Activated naive CD8-positive, alpha-beta T cell treated with anti-CD3 and anti-CD28 coated beads, Interleukin-2, amount 10 ng/mL, durations not matched to agents 7 days and 5 days (primary cell): Measurements from ENCODE around the gene UTS2B. TPM values are rescaled to one million over a fixed set of nuclear protein-coding genes. Genes with fewer than 3 reads are reported as not detected.

Experiments
- ATAC-seq: fragments of 150-1000 bp; cut with Tn5 transposase; one replicate; pipeline ENCODE4 v1.10.0; 2021; ENCODE audit warnings: low read depth, moderate library complexity
- POLR2A ChIA-PET: fragments of 350-600 bp; sonication (Branson Sonifier 250); formaldehyde crosslinking; loops from one replicate; lab custom pipeline; 2021; ENCODE audit warnings: antibody characterized with exemption; lab: Charles Lee
- DNase-seq: peaks from one replicate; pipeline ENCODE4 v3.0.0; 2021
- H3K27ac Mint-ChIP-seq: one replicate; pipeline ENCODE4 v1.8.0; 2022; ENCODE audit warnings: mild to moderate bottlenecking, mixed read lengths
- H3K27me3 Mint-ChIP-seq: one replicate; pipeline ENCODE4 v1.8.0; 2022; ENCODE audit warnings: mild to moderate bottlenecking, moderate library complexity, mixed read lengths
- H3K36me3 Mint-ChIP-seq: one replicate; pipeline ENCODE4 v1.8.0; 2021; ENCODE audit warnings: mild to moderate bottlenecking, mixed read lengths
- H3K4me1 Mint-ChIP-seq: one replicate; pipeline ENCODE4 v1.8.0; 2021; ENCODE audit warnings: mixed read lengths
- H3K4me3 Mint-ChIP-seq: one replicate; pipeline ENCODE4 v1.8.0; 2022; ENCODE audit warnings: mild to moderate bottlenecking, moderate library complexity, mixed read lengths
- H3K9me3 Mint-ChIP-seq: one replicate; pipeline ENCODE4 v1.8.0; 2021; ENCODE audit warnings: mixed read lengths
- total RNA-seq, 2 experiments: library from RNA; stranded (reverse); gene quantifications; one replicate each; pipeline ENCODE4 v1.2.3, GENCODE V29; 2021

Gene UTS2B
- total RNA-seq, 2 experiments from 2014 or later: not detected

DNA sequence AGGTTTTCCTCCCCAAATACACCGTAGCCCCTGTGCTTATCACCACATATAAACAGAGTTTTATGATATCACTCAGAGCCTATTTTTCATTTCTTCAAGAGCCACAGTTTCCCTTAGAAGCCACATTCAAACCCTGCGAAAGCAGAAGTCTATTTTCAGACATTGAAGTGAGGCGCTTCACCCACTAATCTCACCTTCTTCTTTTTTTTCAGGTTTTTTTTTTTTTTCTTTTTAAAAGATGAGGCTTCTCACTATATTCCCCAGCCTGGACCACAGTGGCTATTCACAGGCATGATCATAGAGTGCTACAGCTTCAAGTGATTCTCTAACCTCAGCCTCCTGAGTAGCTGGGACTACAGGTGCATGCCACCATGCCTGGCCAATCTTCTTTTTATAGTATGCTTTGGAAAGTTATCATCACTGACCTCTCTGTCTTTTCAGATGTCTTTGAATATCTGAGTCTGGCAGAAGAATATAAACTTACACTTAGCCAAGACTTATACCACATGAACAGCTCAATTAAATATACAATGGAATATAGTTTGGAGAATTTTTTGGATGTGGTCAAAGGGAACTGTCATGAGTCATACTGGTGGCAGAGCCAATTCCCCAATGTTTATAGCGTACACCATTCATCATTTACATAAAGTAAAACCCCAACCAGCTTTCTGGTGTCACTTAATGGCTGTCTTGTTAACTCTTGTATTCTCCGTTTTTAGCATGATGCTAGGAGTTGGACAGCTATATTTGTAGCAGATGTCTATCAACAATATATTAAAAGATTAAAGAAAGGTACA lies 60.8 kb downstream of the UTS2B start:
- H3K4me3 Mint-ChIP-seq: no peak overlapping the region

DNA sequence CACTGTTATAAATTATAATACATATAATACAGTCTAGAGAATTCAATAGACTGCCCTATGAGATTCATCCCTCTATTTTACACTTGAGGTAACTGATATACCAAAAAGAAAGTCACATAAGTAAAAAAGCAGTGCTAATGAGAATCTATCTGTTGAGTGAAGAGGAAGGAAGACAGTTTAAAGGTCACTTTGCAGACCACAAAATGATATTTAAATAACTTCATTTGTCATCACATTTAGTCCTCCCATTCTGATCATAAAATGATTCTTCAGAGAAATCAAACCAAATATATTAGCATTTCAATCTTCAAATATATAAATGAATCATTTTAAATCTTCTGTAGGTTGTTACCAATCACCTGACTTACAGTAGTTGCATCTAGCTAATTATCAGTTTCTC lies 61.6 kb downstream of the UTS2B start:
- H3K4me1 Mint-ChIP-seq: no peaks in the 10 kb centered on the region
- H3K27me3 Mint-ChIP-seq: no peaks in the 10 kb centered on the region
- no peak for DNase-seq
- POLR2A ChIA-PET: no interaction called here
- no peak overlapping the region for H3K27ac Mint-ChIP-seq
- H3K9me3 Mint-ChIP-seq: no peaks in the 10 kb centered on the region
- no peak overlapping the region for H3K4me3 Mint-ChIP-seq
- no peaks in the 10 kb centered on the region for H3K36me3 Mint-ChIP-seq
- no peak for ATAC-seq

More for the DNA sequence above, 60.8 kb downstream of the UTS2B start:
- H3K36me3 Mint-ChIP-seq: no peaks in the 10 kb centered on the region
- no peak for DNase-seq
- no peaks in the 10 kb centered on the region for H3K27me3 Mint-ChIP-seq
- no peaks in the 10 kb centered on the region for H3K4me1 Mint-ChIP-seq
- no peak overlapping the region for H3K27ac Mint-ChIP-seq
- ATAC-seq: no peak
- POLR2A ChIA-PET: no interaction called here
- H3K9me3 Mint-ChIP-seq: no peaks in the 10 kb centered on the region

DNA sequence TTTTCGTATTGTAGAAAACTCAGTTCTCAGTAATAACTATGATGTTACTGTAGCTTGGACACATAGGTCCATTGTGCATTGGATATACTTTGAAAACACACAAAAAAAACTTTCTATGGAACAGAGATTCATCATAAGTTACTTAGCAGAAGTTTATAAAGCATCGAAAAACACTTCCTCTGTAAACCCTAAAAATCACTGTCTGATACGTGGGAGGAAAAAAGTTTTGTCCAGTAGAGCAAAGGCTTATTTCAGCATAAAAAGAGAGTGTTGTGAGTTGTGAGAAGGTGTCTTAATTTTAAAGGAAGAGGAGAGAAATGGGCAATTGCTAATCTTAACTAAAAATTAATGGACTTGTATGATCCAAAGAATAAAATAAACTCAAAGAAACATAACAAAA lies 66.5 kb downstream of the UTS2B start:
- no peak for ATAC-seq
- Mint-ChIP-seq H3K4me1 (no peaks in the 10 kb centered on the region), H3K36me3 (no peaks in the 10 kb centered on the region), H3K27ac (no peak overlapping the region), H3K4me3 (no peak overlapping the region), H3K9me3 (no peaks in the 10 kb centered on the region), H3K27me3 (peaks cover 2% of the 10 kb centered on the region)
- no peak for DNase-seq
- POLR2A ChIA-PET: no interaction called here

DNA sequence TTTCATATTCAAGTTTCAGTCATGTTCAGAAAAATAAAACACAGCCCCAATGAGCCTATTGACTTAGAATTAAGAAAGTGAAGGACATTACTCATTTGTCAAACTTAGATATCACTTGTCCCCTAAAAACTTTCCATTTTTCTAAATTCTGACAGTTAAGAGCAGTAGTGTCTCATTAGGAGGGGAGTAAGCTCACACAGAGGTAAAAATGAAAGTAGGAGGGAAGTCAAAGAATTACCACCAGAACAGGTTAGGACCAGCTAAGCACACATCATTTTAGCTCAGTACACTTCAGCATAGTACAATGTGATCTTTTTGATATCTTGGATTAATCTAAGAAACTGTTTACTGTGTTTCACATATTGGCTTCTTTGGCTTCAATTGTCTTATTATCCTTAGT lies 67.0 kb downstream of the UTS2B start:
- DNase-seq (no peak), ATAC-seq (no peak)
- POLR2A ChIA-PET: no interaction called here
- H3K4me3 Mint-ChIP-seq: no peak overlapping the region
- no peaks in the 10 kb centered on the region for H3K9me3 Mint-ChIP-seq
- H3K27me3 Mint-ChIP-seq: peaks cover 2% of the 10 kb centered on the region
- no peaks in the 10 kb centered on the region for H3K36me3 Mint-ChIP-seq
- H3K27ac Mint-ChIP-seq: no peak overlapping the region
- no peaks in the 10 kb centered on the region for H3K4me1 Mint-ChIP-seq

DNA sequence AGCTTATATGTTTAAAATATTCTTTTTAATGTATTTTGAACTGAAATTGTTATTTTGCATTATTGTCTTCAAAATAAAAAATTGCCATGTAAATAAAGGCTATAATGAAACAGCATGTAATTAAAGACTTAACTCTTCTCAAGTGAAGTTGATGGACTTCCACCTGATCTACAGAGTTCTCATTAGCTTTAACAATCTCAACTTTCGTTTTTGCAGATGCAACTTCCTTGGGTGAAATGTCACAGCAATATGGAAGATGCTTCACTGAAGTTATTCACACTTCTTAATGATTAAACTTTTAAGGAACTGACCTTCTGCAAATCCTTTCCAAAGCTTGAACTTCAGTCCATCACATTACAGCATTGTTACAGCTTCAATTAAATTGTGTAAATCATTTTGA lies 67.7 kb downstream of the UTS2B start:
- DNase-seq: no peak
- peaks cover 2% of the 10 kb centered on the region for H3K27me3 Mint-ChIP-seq
- POLR2A ChIA-PET: no interaction called here
- H3K36me3 Mint-ChIP-seq: no peaks in the 10 kb centered on the region
- no peak overlapping the region for H3K4me3 Mint-ChIP-seq
- no peaks in the 10 kb centered on the region for H3K4me1 Mint-ChIP-seq
- no peak overlapping the region for H3K27ac Mint-ChIP-seq
- no peaks in the 10 kb centered on the region for H3K9me3 Mint-ChIP-seq
- ATAC-seq: no peak

DNA sequence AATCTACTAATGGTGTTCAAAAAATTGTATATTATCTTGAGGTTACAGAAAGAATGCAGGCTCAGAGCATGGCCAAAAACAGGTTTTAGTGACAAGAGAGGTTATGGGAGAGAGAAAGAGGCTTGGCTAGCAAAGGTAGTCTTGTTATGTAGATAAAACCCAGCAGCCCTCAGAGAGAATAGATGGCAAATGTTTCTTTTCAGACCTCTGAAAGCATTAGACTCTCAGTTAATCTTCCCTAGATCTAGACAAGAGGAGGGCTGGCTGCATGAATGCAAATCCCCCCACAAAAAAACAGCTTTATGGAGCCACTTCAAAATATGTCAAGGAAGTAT lies 69.1 kb downstream of the UTS2B start:
- no peaks in the 10 kb centered on the region for H3K36me3 Mint-ChIP-seq
- no peaks in the 10 kb centered on the region for H3K9me3 Mint-ChIP-seq
- no peak overlapping the region for H3K27ac Mint-ChIP-seq
- POLR2A ChIA-PET: no interaction called here
- no peaks in the 10 kb centered on the region for H3K4me1 Mint-ChIP-seq
- no peak overlapping the region for H3K4me3 Mint-ChIP-seq
- DNase-seq: no peak
- peaks cover 2% of the 10 kb centered on the region for H3K27me3 Mint-ChIP-seq
- ATAC-seq: no peak

DNA sequence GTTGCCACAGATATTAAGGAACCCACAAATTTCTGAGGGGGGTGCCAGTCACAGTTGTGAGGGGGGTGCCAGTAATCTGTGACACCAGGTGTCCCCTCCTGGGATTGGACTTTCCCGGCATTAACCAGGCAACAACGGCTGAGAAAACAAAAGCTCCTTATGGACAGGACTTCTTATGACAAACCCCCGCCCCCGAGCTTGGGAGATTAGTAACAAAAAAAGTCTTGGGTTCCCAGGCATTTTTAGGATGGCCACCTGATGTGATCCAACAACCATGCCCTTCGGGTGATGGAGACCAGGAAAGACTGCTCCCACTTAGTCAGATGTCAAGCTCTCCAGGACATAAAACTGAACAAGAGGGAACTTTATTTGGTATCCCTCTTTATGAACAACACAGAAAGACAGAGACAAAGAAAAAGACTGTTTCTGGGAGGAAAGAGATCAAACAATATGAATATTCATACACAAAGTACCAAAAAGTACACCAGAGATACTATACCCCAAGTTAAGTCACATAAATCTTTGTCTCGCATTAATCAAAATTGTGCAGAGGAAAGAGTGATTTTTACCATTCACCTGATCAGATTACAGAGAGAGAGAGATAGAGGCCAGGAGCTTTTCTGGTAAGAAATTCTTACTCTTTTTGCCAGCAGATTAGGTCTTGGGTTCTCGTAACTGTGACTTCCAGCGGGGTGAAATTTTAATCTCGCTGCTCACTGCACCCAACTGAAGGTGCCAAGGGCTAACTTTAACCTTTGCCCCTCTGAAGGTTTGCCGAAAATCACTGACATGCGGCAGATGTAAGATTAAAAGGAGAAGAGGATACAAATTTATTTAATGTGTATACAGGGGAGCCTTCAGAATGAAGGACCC lies 69.7 kb downstream of the UTS2B start:
- H3K4me3 Mint-ChIP-seq: no peak overlapping the region
- no peaks in the 10 kb centered on the region for H3K9me3 Mint-ChIP-seq
- no peak overlapping the region for H3K27ac Mint-ChIP-seq
- ATAC-seq (no peak), DNase-seq (no peak)
- no peaks in the 10 kb centered on the region for H3K4me1 Mint-ChIP-seq
- POLR2A ChIA-PET: no interaction called here
- H3K36me3 Mint-ChIP-seq: no peaks in the 10 kb centered on the region
- peaks cover 2% of the 10 kb centered on the region for H3K27me3 Mint-ChIP-seq

DNA sequence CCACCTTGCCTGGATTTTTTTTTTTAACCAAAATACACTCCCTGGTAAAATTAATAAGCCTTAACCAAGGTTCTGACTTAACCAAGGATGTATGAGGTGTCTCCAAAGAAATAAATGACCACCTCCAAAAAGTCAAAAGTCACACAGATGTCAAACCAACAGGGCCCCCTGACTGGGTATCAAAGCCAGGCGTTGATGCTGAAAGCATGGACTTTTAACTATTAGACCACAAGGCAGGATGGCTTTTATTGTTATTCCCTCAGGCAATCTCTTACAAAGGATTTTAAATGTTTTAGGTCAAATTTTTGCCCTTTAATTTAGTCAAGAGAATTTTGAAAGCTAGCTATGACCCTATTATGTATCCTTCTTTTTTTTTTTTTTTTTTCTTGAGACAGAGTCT lies 70.8 kb downstream of the UTS2B start:
- POLR2A ChIA-PET: no interaction called here
- Mint-ChIP-seq H3K36me3 (no peaks in the 10 kb centered on the region), H3K27ac (no peak overlapping the region), H3K4me1 (no peaks in the 10 kb centered on the region), H3K27me3 (peaks cover 2% of the 10 kb centered on the region), H3K4me3 (no peak overlapping the region), H3K9me3 (no peaks in the 10 kb centered on the region)
- ATAC-seq (no peak), DNase-seq (no peak)

DNA sequence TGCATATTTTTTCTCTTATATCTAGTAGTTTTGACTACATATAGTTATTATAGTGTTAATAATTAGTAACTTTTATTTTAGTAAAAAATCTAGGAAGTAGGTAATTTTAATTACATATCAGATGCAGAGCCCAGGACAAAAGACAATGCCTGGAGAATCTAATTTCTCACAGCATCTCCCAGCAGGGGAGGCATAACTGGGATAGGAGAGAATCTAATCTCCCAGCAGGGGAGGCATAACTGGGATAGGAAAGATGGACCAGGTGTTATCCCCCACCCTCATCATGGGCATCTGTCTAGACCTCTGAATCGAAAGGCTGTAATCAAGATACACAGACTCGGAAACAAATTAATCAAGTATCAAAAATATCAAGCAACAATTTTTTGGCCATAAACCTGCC lies 73.0 kb downstream of the UTS2B start:
- H3K27me3 Mint-ChIP-seq: peaks cover 1% of the 10 kb centered on the region
- H3K9me3 Mint-ChIP-seq: no peaks in the 10 kb centered on the region
- H3K27ac Mint-ChIP-seq: no peak overlapping the region
- H3K4me3 Mint-ChIP-seq: no peak overlapping the region
- H3K36me3 Mint-ChIP-seq: no peaks in the 10 kb centered on the region
- ATAC-seq (no peak), DNase-seq (no peak)
- H3K4me1 Mint-ChIP-seq: peaks cover 3% of the 10 kb centered on the region
- POLR2A ChIA-PET: no interaction called here

DNA sequence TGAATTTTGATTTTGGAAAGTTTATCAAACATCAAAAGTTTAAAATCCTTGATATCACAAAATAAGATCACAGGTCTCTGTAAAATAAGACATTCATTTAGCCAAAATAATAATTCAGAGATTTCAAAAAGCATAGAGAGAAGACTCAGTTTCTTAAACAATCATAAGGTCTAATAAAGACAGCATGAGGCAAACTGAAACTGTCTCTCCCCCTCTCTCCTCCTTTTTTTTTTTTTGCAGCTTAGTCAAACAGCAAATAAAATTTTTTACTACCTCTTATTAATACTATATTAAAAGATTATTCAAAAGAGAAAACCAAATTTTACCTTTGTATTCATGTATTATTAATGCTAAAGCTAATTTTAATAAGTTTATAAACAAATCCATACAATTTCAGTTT lies 73.9 kb downstream of the UTS2B start:
- POLR2A ChIA-PET: interaction anchor here (0.7 kb wide), 1 partner anchor 73 kb away, joined by 9 read pairs; the partner anchor contains the start of gene CCDC50
- no peaks in the 10 kb centered on the region for H3K36me3 Mint-ChIP-seq

DNA sequence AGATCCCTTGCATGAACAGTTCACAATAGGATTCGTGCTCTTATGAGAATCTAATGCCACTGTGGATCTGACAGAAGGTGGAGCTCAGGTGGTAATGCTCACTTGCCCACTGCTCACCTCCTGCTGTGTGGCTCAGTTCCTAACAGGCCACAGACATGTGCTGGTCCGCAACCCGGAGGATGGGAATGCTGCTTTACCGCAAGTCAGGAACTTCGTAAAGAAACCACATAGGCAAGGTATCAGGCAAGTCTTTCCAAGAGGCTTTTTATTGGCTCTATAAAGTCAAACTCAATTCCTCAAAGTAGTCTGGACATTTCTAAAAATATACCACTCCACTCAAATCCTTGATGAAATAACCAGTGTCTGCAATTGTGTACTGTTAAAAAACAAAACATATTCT lies 75.2 kb downstream of the UTS2B start:
- no peak for ATAC-seq
- Mint-ChIP-seq H3K4me1 (peaks cover 3% of the 10 kb centered on the region), H3K27ac (no peak overlapping the region), H3K27me3 (peaks cover 1% of the 10 kb centered on the region), H3K4me3 (no peak overlapping the region), H3K9me3 (no peaks in the 10 kb centered on the region), H3K36me3 (no peaks in the 10 kb centered on the region)
- POLR2A ChIA-PET: no interaction called here
- DNase-seq: no peak

More for the DNA sequence above, 73.9 kb downstream of the UTS2B start:
- no peak for DNase-seq
- Mint-ChIP-seq H3K4me1 (peaks cover 3% of the 10 kb centered on the region), H3K9me3 (no peaks in the 10 kb centered on the region), H3K27ac (no peak overlapping the region), H3K4me3 (no peak overlapping the region), H3K27me3 (peaks cover 1% of the 10 kb centered on the region)
- ATAC-seq: no peak

DNA sequence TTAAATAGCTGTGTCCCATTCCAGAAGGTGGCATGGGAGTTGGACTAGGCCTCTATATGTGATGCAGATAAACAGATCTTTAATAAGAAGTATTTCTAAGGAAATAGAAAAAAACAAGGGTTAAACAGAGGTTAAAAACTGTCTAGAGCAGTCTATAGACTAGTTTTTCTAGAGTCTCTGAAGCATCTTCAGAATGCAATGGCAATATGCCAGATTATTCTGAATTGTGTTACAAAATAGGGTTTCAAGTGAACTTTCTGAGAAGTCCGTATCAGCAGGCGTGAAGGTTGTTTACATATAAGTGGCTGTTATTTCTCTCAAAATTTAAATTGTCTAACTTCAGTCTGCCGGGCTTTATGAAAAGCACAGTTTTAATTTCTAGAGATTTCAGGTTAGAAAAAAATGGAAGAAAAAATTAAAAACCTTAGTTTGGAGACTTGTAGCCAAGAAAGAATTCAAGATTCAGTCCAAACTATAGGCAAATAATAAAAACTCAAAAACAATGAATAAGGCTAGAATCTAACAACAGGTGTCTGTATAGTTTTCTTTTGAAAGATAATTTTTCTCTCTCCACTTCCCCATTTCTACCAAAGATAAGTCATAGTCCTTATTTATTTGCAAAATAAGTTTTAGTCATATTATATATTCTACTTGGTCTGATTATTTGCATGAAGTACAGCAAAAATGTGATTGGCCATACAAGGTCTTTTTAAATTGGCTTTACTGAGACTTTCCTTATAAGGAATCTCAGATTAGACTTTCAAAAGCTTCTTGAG lies 76.0 kb downstream of the UTS2B start:
- Mint-ChIP-seq H3K4me1 (peaks cover 3% of the 10 kb centered on the region), H3K27me3 (peaks cover 1% of the 10 kb centered on the region), H3K27ac (no peak overlapping the region), H3K9me3 (no peaks in the 10 kb centered on the region), H3K36me3 (no peaks in the 10 kb centered on the region), H3K4me3 (no peak overlapping the region)
- POLR2A ChIA-PET: no interaction called here
- ATAC-seq (no peak), DNase-seq (no peak)

DNA sequence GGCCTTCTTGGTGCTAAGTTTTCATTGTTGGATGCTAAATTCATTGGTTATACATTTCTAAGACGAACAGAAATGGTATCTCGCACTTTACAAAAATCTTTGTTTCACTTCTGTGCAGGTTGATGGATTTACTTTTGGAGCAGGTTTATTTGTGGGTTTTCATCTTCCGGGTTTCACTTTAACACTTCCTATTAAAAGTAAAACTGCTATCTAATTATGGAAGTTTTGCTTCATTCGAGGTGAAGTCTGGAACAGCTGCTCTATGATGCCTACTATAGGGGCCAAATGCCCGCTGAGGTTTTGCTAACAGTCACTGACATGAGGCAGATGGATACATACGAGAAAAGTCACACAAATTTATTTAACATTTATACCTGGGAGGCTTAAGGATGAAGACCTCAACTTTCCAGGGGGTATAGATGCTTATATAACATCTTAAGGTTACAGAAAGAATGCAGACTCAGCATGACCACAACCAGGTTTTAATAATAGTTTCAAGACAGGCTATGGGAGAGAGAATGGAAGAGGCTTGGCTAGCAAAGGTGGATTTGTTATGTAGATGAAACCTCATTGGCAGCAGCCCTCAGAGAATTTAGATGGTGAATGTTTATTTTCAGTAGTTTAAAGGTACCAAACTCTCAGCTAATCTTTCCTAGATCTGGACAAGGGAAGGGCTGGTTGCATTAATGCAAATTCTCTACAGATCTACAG lies 77.1 kb downstream of the UTS2B start:
- Mint-ChIP-seq H3K4me1 (peaks cover 3% of the 10 kb centered on the region), H3K9me3 (no peaks in the 10 kb centered on the region), H3K27ac (no peak overlapping the region), H3K36me3 (no peaks in the 10 kb centered on the region), H3K4me3 (no peak overlapping the region), H3K27me3 (peaks cover 1% of the 10 kb centered on the region)
- ATAC-seq: no peak
- DNase-seq: no peak
- POLR2A ChIA-PET: no interaction called here
